ENCODE measurements around the gene EID2B. TPM values are rescaled to one million over a fixed set of nuclear protein-coding genes. Genes with fewer than 3 reads are reported as not detected.
A peak's percentile ranks its signal among the peaks of the same experiment; 100 is the strongest.

Gene EID2B, protein sequence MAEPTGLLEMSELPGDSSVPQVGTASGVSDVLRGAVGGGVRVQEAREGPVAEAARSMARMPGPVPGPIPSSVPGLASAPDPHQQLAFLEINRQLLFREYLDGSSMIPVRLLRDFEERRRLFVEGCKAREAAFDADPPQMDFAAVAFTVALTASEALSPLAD
- 11.5 and 14.2 TPM in 2 replicates for polyA plus RNA-seq (2014; cell fraction: cytosol; rRNA removed)
- 11.4 and 15.3 TPM in 2 replicates for polyA plus RNA-seq (2014; cell fraction: nucleus; rRNA removed)

DNA sequence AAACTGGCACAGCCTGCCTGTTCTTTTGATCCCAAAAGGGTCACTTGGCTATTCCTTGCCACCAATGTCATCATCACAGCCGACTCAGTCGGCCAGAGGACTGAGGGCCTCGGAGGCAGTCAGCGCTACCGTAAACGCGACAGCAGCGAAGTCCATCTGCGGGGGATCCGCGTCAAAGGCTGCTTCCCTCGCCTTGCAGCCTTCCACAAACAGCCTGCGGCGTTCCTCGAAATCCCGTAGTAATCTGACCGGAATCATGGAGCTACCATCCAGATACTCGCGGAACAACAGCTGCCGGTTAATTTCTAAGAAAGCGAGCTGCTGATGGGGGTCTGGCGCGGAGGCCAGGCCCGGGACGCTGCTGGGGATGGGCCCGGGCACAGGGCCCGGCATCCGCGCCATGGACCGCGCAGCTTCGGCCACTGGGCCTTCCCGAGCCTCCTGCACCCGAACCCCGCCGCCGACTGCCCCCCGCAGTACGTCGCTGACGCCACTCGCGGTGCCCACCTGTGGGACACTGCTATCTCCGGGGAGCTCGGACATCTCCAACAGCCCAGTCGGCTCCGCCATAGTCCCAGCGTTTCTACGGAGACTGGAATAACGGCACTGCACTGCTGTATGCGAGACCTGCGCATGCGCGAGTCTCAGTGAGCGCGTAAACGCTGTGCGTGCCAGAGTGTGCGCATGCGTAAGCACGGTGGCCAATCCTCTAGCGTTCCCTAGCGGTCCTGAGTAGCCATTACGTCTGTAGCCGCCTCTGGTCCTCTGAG is at the start of gene EID2B:
Gene EID2B, minus strand, starts transcription at position 620 of the 770 bp plus-strand sequence. Its CDS starts 50 bp downstream, at position 570.
- DNase-seq (ENCODE audit: low spot score): peak; percentile 94

DNA sequence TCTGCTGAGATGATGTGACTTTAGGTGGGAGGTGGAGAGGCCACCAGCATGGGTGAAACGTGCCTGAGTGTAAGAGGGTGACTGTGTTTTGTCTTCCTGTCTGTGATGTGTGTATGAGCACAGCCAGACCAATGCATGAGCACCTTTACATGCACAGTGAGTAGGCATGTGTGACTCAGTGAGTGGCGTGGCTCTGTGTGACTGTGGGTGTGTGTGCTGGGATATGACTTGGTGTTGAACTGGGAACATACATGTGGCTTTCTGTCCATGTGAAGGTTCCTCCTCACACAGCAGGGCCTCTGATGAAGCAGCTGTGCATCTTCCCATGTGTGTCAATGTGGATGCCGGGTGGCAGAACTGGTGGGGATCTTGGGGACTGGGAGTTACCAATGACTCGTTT is 49.8 kb upstream of the EID2B start:
- no peak for DNase-seq (ENCODE audit: low spot score)

DNA sequence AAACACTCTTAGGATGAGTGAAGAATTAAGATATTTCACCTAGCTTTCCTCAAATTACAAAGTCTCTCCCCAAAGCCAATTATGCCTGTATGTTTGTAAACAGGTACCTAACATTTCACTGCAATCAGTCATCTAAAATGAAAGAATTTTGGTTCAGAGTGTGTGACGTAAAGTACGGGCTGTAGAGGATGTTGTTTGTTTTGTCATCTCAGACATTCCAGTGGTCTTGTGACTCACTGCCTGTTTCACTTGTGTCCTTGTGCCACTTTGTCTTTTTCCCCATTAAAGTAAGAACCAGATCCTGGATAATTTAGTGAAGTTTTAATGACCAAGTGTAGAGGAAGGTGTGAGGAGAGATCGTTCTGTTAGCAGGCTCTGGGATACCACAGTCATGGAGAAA is 36.0 kb upstream of the EID2B start:
- no peak for DNase-seq (ENCODE audit: low spot score)

DNA sequence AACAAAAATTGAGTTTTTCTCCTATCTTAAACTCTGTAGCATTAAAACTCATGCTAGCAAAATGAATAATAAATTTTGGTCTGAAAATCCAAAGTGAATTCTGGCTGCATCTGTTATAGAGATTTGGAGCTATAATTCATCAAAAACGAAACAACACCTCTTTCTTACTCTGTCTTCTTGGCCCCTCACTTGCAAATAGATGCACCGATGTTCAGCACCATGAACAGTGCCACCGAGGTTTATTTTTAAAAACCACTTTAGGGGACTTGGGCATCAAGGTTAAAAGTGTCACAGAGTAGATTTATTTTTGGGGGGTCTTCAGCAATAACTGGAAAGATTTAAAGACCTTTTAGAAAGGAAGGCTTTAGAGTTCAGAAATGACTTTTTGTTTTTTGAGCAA is 33.4 kb upstream of the EID2B start:
- DNase-seq (ENCODE audit: low spot score): no peak

DNA sequence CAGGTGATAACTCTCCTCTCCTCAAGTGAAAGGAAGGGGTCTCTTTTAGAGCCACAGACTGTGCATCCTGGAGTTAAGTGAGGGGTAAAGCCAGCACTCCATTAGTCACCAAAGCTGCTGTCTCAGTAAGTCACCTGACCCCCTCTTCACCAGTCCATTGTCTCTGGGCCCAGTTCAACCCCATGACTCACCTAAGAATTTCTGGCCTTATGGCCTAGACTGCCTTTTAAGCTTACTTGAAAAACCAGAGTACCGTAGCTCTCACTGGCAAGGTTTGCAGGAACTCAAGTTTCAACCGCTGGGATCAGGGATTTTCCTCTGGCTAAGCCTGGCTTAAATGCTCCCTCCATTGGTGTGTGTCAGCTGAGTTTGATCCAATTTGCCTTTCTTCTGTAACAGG is 30.8 kb upstream of the EID2B start:
- no peak for DNase-seq (ENCODE audit: low spot score)

DNA sequence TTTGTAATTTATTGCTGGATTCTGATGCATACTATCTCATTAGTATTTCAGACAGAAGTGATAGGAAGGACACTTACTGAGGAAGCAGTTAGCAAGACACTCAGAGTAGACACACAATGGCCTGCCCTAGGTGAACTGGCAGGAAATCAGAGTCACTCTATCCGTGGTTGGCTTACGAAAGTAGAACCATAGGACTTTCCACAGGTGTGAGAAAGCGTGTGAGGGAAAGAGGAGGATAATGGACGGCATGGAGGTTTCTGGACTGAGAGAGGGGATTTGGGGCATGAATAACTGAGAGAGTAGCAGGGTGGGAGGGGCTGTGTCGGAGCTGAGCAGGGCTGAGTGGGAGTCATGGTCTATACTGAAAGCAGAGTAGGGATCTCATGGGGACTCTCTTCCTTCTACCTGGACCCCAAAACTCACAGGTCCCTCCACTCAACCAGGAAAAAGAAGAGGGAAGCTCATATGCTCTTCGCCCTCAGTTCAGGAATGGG is 26.0 kb upstream of the EID2B start:
- DNase-seq (ENCODE audit: low spot score): no peak

DNA sequence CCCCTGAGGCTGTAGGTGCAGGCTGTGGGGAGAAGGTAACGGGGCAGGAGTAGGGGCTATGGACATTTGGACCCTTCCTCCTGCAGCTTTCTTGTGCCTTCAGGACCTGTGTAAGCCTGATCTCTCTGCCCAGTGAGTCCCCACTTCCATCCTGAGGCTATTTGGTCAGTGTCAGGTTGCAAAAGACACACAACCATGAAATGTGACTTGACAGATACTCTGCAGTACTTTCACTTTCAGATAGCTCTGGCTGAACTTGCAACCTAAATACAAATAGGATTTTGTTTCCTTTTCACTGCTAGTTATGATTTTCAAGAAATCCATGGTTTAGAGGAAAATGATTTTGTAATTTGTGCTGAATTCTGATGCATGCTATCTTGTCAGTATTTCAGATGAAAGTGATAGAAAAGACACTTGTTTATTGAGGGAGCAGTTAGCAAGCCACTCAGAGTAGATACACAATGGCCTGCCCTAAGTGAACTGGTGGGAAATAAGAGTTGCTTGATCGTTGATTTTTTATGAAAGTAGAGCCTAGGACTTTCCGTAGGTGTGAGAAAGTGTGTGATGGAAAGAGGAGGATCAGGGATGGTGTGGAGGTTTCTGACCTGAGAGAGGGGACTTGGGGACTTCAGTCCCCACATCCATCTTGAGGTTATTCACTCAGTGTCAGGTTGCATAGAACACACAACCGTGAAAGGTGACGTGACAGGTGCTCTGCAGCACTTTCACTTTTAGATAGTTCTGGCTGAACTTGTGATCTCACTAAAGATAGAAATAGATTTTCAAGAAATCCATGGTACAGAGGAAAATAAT is 25.4 kb upstream of the EID2B start:
- DNase-seq (ENCODE audit: low spot score): no peak

DNA sequence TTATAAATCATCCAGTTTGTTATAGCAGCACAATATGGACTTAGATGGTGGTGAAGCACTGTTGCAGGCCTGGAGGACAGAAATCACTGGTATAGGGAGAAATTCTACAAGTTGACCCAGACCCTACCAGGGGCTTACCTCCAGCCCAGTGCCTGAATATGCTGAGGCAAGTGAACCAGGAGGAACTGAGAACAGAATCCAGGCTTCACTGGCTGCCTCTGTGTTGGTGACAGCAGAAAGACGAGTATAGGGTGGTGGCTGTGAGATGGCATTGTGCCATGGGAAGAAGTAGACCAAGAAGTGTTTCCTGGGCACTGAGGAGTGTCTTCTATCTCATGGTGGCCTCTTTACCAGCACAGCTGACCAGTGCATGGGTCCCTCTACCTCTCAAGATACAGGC is 23.2 kb upstream of the EID2B start:
- no peak for DNase-seq (ENCODE audit: low spot score)

DNA sequence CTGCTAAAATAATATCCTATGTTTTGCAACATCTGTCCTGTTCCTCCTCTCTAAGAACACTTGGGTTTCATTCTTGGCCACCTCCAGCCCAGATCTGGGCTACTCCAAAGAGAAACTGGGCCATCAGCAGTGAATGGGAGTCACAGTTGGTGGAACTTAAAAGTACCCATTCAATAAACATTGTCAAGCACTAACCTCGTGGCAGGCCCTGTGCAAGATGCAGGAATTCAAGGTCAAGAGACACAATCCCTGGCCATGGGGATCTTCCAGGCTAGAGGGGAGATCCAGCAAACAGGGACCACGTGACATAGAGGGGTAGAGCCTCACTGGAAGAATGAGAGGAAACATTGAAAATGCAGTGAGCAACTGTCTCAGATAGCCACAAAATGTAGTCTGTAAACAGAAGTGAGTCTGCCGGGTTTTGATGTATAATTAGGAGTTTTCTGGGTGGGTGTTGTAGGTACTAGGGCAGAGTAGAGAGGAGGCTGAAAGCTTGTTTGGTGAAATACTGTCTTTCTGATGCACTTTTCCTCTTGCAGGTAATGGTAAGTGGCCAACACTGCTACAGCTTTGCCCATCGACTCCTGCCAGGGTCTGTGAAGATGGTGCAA is 22.2 kb upstream of the EID2B start:
- no peak for DNase-seq (ENCODE audit: low spot score)

DNA sequence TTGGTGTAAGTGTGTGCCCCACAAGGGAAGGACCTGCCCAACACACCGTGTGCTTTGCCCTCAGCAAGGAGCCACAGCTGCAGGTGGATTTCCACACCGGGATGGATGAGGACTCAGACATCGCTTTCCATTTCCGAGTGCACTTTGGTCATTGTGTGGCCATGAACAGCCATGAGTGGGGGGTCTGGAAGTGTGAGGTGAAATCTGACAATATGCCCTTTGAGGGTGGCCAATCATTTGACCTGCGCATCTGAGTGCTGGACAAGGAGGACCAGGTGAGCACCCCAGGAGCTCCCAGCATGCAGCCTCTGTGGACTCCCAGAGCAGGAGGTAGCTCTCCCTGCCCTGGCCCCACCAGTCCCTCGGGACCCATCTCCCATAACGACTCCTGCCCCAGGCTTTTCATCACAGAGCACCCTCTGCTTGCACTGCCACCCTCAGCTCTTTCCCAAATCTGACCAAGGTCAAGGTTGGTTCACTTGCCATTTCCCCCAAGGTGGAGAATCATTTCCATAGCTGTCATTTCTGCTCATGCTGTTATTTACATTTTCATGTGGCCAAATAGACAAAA is 20.5 kb upstream of the EID2B start:
- no peak for DNase-seq (ENCODE audit: low spot score)

DNA sequence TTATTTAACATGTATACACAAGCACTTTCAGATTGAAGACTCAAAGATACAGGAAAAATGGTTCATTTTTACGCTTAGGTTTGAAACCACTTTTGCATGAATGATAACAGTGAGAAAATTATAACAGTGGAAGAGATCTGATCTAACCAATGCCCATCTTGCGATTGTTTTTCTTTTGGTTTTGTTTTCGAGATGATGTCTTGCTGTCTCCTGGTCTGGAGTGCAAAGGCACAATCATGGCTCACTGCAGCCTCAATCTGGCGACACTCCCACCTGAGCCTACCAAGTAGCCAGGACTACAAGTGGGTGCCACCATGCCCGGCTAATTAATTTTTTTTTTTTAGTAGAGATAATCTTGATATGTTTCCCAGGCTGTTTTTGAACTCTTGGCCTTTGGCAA is 17.5 kb upstream of the EID2B start:
- no peak for DNase-seq (ENCODE audit: low spot score)

DNA sequence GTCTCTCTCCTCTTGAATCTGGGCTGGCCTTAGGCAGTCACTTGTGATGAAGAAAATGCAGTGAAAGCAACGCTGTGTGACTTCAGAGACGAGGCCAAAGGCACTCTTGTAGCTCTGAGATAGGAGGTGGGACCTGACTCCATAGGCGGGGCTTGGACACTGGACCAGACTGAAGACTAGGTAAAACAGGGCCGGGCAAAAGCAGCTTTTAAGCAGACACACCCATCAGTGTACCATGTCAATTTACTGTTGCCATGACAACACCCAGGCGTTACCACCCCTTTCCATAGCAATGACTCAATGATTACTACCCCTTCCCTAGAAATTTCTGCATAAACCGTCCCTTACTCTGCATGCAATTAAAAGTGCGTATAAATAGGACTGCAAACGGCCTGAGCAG is 13.9 kb upstream of the EID2B start:
- no peak for DNase-seq (ENCODE audit: low spot score)

DNA sequence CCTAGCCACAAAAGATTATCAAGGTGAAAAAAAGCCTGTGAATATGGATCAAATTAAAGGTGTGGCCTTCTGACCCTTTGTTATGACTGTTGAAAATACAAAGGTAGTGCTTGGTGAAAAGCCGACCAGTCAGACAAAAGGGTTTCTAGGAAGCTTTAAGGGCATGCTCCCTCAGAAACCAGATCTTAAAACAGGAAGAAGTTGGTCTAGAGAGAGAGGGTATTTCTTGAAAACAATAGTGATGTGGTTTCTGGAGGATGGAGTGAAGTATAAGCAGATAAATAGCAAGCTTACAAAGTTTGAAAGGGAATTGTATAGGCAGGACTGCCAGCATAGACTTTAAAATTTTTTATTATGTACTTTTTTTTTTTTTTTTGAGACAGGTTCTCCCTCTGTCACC is 12.3 kb upstream of the EID2B start:
- DNase-seq (ENCODE audit: low spot score): no peak

DNA sequence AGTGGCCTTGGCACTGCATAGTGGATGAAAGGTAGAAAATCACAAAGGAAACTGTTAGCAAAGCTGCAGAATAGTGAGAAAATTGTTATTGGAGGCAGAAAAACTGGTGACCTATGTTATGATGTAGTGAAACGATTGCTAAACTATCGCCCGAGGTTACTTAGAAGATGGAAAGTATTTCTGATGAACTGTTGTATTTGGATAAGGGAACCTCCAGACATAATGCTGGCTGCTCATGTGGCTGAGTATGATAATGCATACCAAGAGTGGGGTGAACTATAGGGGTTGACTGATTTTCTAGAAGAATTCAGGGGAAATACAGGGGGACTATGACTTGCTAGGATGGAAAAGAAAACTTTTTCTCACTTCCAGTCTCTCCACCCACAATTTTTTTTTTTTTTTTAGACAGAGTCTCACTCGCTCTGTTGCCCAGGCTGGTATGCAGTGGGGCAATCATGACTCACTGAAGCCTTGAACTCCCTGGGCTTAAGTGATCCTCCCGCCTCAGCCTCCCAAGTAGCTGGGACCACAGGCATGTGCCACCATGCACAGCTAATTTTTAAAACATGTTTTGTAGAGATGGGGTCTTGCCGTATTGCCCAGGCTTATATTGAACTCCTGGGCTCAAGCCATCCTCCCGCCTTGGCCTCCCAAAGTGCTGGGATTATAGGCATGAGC is 11.7 kb upstream of the EID2B start:
- DNase-seq (ENCODE audit: low spot score): no peak

DNA sequence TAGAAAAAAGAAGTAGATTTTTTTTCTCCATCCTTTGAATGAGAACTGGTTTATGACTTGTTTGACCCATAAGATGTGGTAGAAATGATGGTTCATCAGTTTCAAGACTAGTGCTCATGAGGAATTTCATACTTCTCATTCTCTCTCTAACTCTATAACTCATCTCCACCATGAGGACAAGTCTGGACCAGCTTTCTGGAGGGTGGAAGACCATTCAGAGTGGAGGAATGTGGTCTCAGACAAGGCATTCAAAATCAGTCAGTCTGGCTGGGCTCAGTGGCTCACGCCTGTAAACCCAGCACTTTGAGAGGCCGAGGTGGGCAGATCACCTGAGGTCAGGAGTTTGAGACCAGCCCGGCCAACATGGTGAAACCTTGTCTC is 10.8 kb upstream of the EID2B start:
- no peak for DNase-seq (ENCODE audit: low spot score)

DNA sequence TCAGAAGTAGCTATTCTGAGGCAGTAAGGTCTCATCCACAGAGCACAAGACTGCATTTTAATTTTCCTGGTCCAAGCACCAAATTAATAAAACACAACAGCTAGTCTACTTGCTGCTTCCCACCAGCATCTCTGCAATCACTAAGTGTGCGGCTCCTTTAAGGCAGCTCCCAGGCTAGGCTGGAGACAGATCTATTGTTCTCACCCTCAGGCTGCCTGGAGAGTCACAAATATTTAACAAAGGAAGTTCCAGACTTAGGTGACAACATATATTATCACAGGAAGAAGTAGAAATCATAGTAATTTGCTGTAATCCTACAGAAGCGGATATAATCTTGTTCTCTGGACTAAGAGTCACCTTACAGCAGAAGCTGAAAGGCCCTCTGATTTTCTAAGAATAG is 9.6 kb upstream of the EID2B start:
- DNase-seq (ENCODE audit: low spot score): no peak

DNA sequence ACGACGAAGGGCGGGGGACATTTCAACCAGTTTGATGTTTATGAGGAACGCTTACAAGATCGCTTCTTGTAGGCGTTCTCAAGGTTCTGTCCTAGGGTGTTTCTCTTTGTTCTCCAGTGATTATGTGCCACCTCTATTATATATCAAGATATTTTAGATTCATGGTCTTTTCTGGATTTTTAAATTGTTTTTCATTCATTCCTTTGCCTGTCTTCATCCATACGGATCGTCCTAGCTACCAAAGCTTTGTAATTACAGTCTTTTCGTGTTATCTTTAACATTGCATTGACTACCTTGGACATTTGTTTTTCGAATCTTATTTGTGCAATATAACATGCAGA is 7.7 kb upstream of the EID2B start:
- no peak for DNase-seq (ENCODE audit: low spot score)

DNA sequence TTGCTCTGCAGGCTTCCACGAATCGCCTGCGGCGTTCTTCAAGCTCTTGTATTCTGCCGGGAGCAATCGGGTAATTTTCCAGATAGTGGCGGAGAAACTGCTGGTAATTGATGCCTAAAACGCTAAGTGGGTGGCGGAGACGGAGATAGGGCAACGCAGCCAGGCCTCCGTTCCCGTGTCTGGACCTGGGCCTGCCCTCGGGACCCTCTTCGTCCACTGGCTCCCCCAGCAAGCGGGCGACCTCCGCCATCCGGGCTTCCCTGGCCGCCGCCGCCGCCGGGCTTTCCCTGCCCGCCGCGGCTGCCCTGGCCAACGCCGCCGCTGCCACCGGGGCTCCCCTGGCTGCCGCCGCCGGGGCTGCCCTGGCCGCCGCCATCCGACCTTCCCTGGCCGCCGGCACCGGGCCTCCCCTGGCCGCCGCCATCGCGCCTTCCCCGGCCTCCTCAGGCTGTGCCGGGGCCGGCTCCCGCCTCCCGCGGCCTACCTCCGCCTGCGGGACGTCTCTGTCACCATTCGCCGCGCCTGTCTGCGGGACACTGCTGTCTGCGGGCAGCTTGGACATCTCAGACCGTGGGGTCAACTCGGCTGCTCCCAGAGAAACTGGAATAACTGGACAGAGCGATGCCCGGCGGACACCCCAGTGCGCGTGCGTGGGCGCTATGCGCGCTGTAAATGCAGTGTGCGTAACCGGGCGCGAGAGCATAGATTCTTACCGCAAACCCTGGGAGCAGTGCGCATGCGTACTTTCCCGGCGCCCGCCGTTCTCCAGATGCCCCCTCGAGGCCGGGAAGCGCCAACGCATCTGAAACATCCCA is 7.1 kb upstream of the EID2B start, which contains the start of gene EID2:
Gene EID2, minus strand, starts transcription at position 644 of the 815 bp plus-strand sequence. Its CDS starts 82 bp downstream, at position 562.
- peak; percentile 91 for DNase-seq (ENCODE audit: low spot score)

DNA sequence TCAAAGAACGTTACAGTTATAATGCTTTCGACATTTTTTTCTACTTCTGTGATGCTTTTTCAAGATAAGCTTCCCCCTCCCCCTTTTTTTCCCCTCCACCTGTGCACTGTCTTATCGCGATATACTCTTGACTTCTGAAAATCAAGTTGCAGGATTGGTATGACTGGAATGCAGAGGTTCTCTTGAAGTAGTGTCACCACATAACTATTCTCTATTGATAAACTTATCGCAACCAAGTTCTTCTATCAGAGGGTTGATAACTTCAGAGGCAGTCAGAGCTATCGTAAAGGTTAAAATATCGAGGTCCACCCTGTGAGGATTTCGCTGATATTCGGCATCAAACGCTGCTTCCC is 6.5 kb upstream of the EID2B start:
- DNase-seq (ENCODE audit: low spot score): no peak

DNA sequence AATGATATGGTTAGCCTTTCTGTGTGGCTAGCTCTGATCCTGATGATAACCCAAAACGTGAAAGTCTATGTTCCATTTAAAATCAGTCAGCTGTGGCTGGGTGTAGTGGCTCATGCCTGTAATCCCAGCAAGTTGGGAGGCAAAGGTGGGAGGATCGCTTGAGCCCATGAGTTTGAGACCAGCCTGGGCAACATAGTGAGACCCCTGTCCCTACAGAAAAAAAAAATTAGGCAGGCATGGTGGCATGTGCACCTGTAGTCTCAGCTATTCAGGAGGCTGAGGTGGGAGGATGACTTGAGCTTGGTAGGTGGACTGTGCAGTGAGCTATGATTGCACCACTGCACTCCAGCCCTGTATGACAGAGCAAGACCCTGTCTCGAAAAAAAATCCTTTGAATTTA is 1.1 kb upstream of the EID2B start:
- DNase-seq (ENCODE audit: low spot score): no peak

Measured in SK-N-DZ (cell line).